Measurements from ENCODE around the gene FUBP1. TPM values are rescaled to one million over a fixed set of nuclear protein-coding genes. Genes with fewer than 3 reads are reported as not detected.
"Not testable (repeated sequence)": the region's sequence is repeated elsewhere in the genome, so short reads cannot be mapped to it uniquely, and the experiment has no call there.

The FUBP1 gene
- total RNA-seq, 3 donors from 2014 or later, result 86.5 to 105 (median 97.8) TPM

DNA sequence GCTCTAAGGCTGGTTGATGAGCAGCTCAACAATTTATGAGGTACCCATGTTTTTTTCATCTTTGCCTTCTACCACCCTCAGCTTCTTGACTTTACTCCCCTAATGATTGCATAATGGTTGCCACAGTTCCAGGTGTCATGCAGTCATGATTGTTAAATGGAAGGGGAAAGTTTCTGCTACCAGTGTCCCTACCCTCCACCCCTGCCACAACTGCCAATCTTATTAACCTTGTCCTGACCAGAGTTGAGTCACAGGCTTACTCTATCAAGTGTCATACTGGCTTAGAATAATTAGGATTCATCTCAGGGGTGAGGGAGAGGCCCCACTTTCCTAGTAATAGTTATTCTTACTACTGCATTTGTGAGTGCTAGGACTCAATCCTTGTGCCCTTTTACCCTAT lies 7.9 kb upstream of the FUBP1 start:
- H3K4me3 ChIP-seq, result no peak overlapping the region
- no peaks in the 10 kb centered on the region for H3K36me3 ChIP-seq (ENCODE audit: low read depth)
- ATAC-seq (no peak), DNase-seq (no peak)
- no peaks in the 10 kb centered on the region for H3K9me3 ChIP-seq
- intact Hi-C loops (cut with DNase I, micrococcal nuclease), result no loop called here
- no peak for TF ChIP-seq CTCF (IDR thresholded peaks at IDR 0.05)
- H3K4me1 ChIP-seq (ENCODE audit: low read depth), result no peaks in the 10 kb centered on the region

DNA sequence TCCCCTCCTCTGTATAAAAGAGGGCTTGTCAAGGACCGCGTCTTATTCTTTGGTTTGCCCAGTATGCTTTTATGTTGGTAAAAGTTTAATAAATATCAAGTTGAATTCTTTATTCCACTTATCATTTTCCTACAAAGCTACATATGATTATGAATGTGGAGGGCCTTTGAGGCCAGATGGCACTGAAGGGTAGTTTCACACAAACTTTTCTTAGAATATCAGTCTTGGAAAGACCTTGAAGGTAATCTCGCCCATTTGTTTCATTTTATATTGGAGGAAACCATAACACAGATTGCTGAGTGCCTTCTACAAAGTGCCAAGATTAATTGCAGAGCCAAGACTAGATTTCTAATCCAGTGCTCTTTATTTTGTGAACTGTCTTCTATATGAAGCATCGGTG lies 5.8 kb upstream of the FUBP1 start:
- DNase-seq (no peak), ATAC-seq (no peak)
- intact Hi-C loops (cut with DNase I, micrococcal nuclease), result no loop called here
- Histone ChIP-seq H3K4me3 (no peak overlapping the region), H3K36me3 (ENCODE audit: low read depth) (no peaks in the 10 kb centered on the region), H3K9me3 (no peaks in the 10 kb centered on the region), H3K4me1 (ENCODE audit: low read depth) (peaks cover 9% of the 10 kb centered on the region)
- no peak for TF ChIP-seq CTCF (IDR thresholded peaks at IDR 0.05)

- Histone ChIP-seq H3K4me1 (ENCODE audit: low read depth) (peaks cover 9% of the 10 kb centered on the region), H3K9me3 (no peaks in the 10 kb centered on the region), H3K4me3 (no peak overlapping the region), H3K36me3 (ENCODE audit: low read depth) (no peaks in the 10 kb centered on the region)
- intact Hi-C loops (cut with DNase I, micrococcal nuclease), result no loop called here
- DNase-seq (no peak), ATAC-seq (no peak)
- TF ChIP-seq CTCF (IDR thresholded peaks at IDR 0.05), result no peak
Observed at GRCh38 chr1:77983997-77984355, 5.1 kb upstream of the FUBP1 start.

GRCh38 chr1:77983352-77983996 lies 4.6 kb upstream of the FUBP1 start:
- H3K4me1 ChIP-seq (ENCODE audit: low read depth); ATAC-seq; H3K9me3 ChIP-seq; DNase-seq; H3K36me3 ChIP-seq (ENCODE audit: low read depth); H3K4me3 ChIP-seq; intact Hi-C loops (cut with DNase I, micrococcal nuclease): not testable (repeated sequence)

DNA sequence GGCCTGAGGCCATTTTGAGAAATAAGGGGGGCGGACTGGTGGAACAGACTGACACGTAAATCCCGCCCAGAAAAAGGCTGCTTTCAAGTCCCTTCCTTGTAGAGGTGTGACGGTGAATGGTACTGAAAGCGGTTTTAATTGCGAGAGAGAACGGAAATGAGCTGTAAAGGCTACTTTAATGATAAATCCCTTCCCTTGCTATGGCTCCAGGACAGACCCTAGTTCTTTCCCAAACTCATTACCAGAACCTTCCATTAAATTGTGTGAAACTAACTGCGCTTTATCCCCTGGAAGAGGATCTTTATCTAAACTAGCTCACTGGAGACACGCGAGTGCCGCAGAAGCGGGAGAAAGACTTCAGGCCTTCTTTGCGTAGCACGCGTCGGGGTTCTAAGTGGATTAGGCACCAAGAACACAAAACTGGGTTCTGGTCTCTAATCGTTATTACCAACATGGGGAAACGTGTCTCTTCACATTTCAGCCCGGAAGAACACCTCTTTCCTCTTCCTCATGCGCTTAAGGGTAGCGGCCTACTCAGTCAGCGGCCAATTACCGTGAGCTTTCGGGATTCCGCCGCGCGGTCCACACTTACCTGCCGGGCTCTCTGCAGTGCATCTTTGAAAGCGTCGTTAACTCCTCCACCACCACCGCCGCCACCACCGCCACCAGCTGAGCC lies 441 bp downstream of the FUBP1 start:
- intact Hi-C loops (cut with DNase I, micrococcal nuclease), result no loop called here
- no peaks in the 10 kb centered on the region for H3K9me3 ChIP-seq
- TF ChIP-seq CTCF (IDR thresholded peaks at IDR 0.05), result no peak
- H3K36me3 ChIP-seq (ENCODE audit: low read depth), result no peaks in the 10 kb centered on the region
- DNase-seq (peak in 2 of 3 donors; percentile 35 to 86), ATAC-seq (peak; percentile 82)
- H3K4me1 ChIP-seq (ENCODE audit: low read depth), result peaks cover 37% of the 10 kb centered on the region
- peak overlapping the region; percentile 60 for H3K4me3 ChIP-seq

- TF ChIP-seq CTCF (IDR thresholded peaks at IDR 0.05), result no peak
- Histone ChIP-seq H3K4me1 (ENCODE audit: low read depth) (peaks cover 37% of the 10 kb centered on the region), H3K4me3 (peak overlapping the region; percentile 60), H3K36me3 (ENCODE audit: low read depth) (no peaks in the 10 kb centered on the region), H3K9me3 (no peaks in the 10 kb centered on the region)
- intact Hi-C loops (cut with DNase I, micrococcal nuclease), result no loop called here
- ATAC-seq (no peak), DNase-seq (no peak)
Observed at GRCh38 chr1:77977989-77978292, 931 bp downstream of the FUBP1 start.

Measured in mucosa of descending colon (tissue), 3 donors.